SJSA1 (cell line): ENCODE measurements around the gene AZI2. TPM values are rescaled to one million over a fixed set of nuclear protein-coding genes. Genes with fewer than 3 reads are reported as not detected.

ENCODE experiments used
- DNase-seq, 2 experiments: peaks; one replicate each; pipeline ENCODE4 v3.0.0-alpha.2; 2015 to 2020; ENCODE audit warnings: low spot score in 2 of 2, low read depth in 1 of 2
- H3K27ac ChIP-seq: fragments of 250-450 bp; sonication (Bioruptor Pico); 2 replicates; pipeline ENCODE4 v1.5.1; 2020; ENCODE audit warnings: mild to moderate bottlenecking, moderate library complexity
- H3K27me3 ChIP-seq: fragments of 250-450 bp; sonication (Bioruptor Pico); replicated peaks from 2 replicates; pipeline ENCODE4 v1.5.1; 2020; ENCODE audit warnings: mild to moderate bottlenecking, moderate library complexity
- H3K36me3 ChIP-seq: fragments of 250-450 bp; sonication (Bioruptor Pico); 2 replicates; pipeline ENCODE4 v1.5.1; 2020; ENCODE audit warnings: mild to moderate bottlenecking
- H3K4me1 ChIP-seq: fragments of 250-450 bp; sonication (Bioruptor Pico); replicated peaks from 2 replicates; pipeline ENCODE4 v1.6.1; 2021; ENCODE audit warnings: mild to moderate bottlenecking
- H3K4me3 ChIP-seq: fragments of 250-450 bp; sonication (Bioruptor Pico); 2 replicates; pipeline ENCODE4 v1.5.1; 2020; ENCODE audit warnings: mild to moderate bottlenecking
- H3K9me3 ChIP-seq: fragments of 250-450 bp; sonication (Bioruptor Pico); replicated peaks from 2 replicates; pipeline ENCODE4 v1.5.1; 2020; ENCODE audit warnings: mild to moderate bottlenecking
- total RNA-seq: library from RNA; depleted of rRNA; stranded (reverse); fragments of >200 nt; shearing (Covaris generic); gene quantifications from 2 replicates; pipeline ENCODE4 v1.2.3, GENCODE V29; 2014; rRNA removed

The AZI2 gene
- total RNA-seq, 1 experiment from 2014 or later, result 37.5 TPM

- no peak overlapping the region for H3K4me3 ChIP-seq
- H3K27me3 ChIP-seq, result no peaks in the 10 kb centered on the region
- no peak overlapping the region for H3K27ac ChIP-seq
- H3K36me3 ChIP-seq, result 0 out of 2 replicates have a peak, but pooled peaks cover 5% of the 10 kb centered on the region
- no peaks in the 10 kb centered on the region for H3K9me3 ChIP-seq
- DNase-seq, result no peak
- no peaks in the 10 kb centered on the region for H3K4me1 ChIP-seq
These were observed 56.0 kb downstream of the AZI2 start for GRCh38 chr3:28292622-28293021.

- Histone ChIP-seq H3K4me1 (no peaks in the 10 kb centered on the region), H3K9me3 (no peaks in the 10 kb centered on the region), H3K36me3 (peaks cover 7% of the 10 kb centered on the region; the same call in 1 of the 2 replicates), H3K27me3 (no peaks in the 10 kb centered on the region), H3K4me3 (no peak overlapping the region), H3K27ac (no peak overlapping the region)
- DNase-seq, result no peak
These were observed 57.0 kb downstream of the AZI2 start for GRCh38 chr3:28291577-28291976.

GRCh38 chr3:28290863-28291300 lies 57.7 kb downstream of the AZI2 start:
- no peak overlapping the region for H3K27ac ChIP-seq
- no peak overlapping the region for H3K4me3 ChIP-seq
- H3K27me3 ChIP-seq, result no peaks in the 10 kb centered on the region
- DNase-seq, result no peak
- H3K9me3 ChIP-seq, result no peaks in the 10 kb centered on the region
- H3K4me1 ChIP-seq, result no peaks in the 10 kb centered on the region
- peaks cover 7% of the 10 kb centered on the region; the same call in 1 of the 2 replicates for H3K36me3 ChIP-seq

- no peak for DNase-seq
- no peak overlapping the region for H3K4me3 ChIP-seq
- no peak overlapping the region for H3K27ac ChIP-seq
- no peaks in the 10 kb centered on the region for H3K27me3 ChIP-seq
- H3K4me1 ChIP-seq, result no peaks in the 10 kb centered on the region
- H3K36me3 ChIP-seq, result peaks cover 7% of the 10 kb centered on the region; the same call in 1 of the 2 replicates
- H3K9me3 ChIP-seq, result no peaks in the 10 kb centered on the region
These were observed 61.6 kb downstream of the AZI2 start for GRCh38 chr3:28287046-28287445.

GRCh38 chr3:28286595-28286994 lies 62.0 kb downstream of the AZI2 start:
- Histone ChIP-seq H3K9me3 (no peaks in the 10 kb centered on the region), H3K27me3 (no peaks in the 10 kb centered on the region), H3K36me3 (peaks cover 7% of the 10 kb centered on the region; the same call in 1 of the 2 replicates), H3K27ac (no peak overlapping the region), H3K4me3 (no peak overlapping the region), H3K4me1 (no peaks in the 10 kb centered on the region)
- DNase-seq, result no peak

- Histone ChIP-seq H3K4me3 (no peak overlapping the region), H3K27me3 (no peaks in the 10 kb centered on the region), H3K4me1 (no peaks in the 10 kb centered on the region), H3K36me3 (peaks cover 5% of the 10 kb centered on the region; the same call in 1 of the 2 replicates), H3K9me3 (no peaks in the 10 kb centered on the region), H3K27ac (no peak overlapping the region)
- DNase-seq, result no peak
These were observed 67.8 kb downstream of the AZI2 start for GRCh38 chr3:28280781-28281180.

- Histone ChIP-seq H3K27ac (no peak overlapping the region), H3K27me3 (no peaks in the 10 kb centered on the region), H3K4me3 (no peak overlapping the region), H3K9me3 (no peaks in the 10 kb centered on the region), H3K36me3 (peaks cover 5% of the 10 kb centered on the region), H3K4me1 (no peaks in the 10 kb centered on the region)
- no peak for DNase-seq
These were observed 68.9 kb downstream of the AZI2 start for GRCh38 chr3:28279770-28280169.

- Histone ChIP-seq H3K27me3 (no peaks in the 10 kb centered on the region), H3K4me1 (no peaks in the 10 kb centered on the region), H3K27ac (no peak overlapping the region), H3K4me3 (no peak overlapping the region), H3K36me3 (peaks cover 7% of the 10 kb centered on the region), H3K9me3 (no peaks in the 10 kb centered on the region)
- DNase-seq, result no peak
These were observed 69.7 kb downstream of the AZI2 start for GRCh38 chr3:28278918-28279317.

GRCh38 chr3:28273837-28274236 lies 74.8 kb downstream of the AZI2 start:
- H3K4me3 ChIP-seq, result no peak overlapping the region
- no peak for DNase-seq
- no peak overlapping the region for H3K27ac ChIP-seq
- peaks cover 10% of the 10 kb centered on the region for H3K36me3 ChIP-seq
- H3K9me3 ChIP-seq, result no peaks in the 10 kb centered on the region
- no peaks in the 10 kb centered on the region for H3K27me3 ChIP-seq
- H3K4me1 ChIP-seq, result no peaks in the 10 kb centered on the region

Other genes starting within 250 kb of the AZI2 start
- 16.1 and 30.6 TPM in 2 replicates for gene CMC1, start 107.2 kb downstream of the AZI2 start, total RNA-seq
- 0.06 and 0.79 TPM in 2 replicates for gene ZCWPW2, start 103 bp downstream of the AZI2 start, total RNA-seq